Left ventricle myocardium inferior (tissue), 1 donor: Measurements from ENCODE around the gene FBXO17. TPM values are rescaled to one million over a fixed set of nuclear protein-coding genes. Genes with fewer than 3 reads are reported as not detected.

ENCODE experiments used
- DNase-seq: peaks from one replicate; pipeline ENCODE4 v3.0.0-alpha.2; 2020
- H3K27ac ChIP-seq: fragments of 200-600 bp; replicated peaks from 2 replicates; pipeline ENCODE4 v1.8.0; 2021
- H3K27me3 ChIP-seq: fragments of 200-600 bp; 2 replicates; pipeline ENCODE4 v1.8.0; 2021; ENCODE audit warnings: low read depth
- H3K36me3 ChIP-seq: fragments of 200-600 bp; 2 replicates; pipeline ENCODE4 v1.8.0; 2021
- H3K4me1 ChIP-seq: fragments of 200-600 bp; 2 replicates; pipeline ENCODE4 v1.8.0; 2021
- H3K4me3 ChIP-seq: fragments of 200-600 bp; 2 replicates; pipeline ENCODE4 v1.8.0; 2021; ENCODE audit warnings: mild to moderate bottlenecking, moderate library complexity
- H3K9me3 ChIP-seq: fragments of 200-600 bp; replicated peaks from 2 replicates; pipeline ENCODE4 v1.8.0; 2021
- CTCF ChIP-seq: fragments of 200-600 bp; IDR thresholded peaks from 2 replicates; pipeline ENCODE4 v1.8.0; 2021; ENCODE audit warnings: antibody characterized with exemption, mild to moderate bottlenecking, borderline replicate concordance
- intact Hi-C: fragments of 100-400 bp; cut with micrococcal nuclease; formaldehyde crosslinking; loops from one replicate; pipeline ENCODE4 v1.11.0; 2022
- total RNA-seq: library from RNA; stranded (reverse); fragmentation: NEBNext Ultra II Directional; extraction: Animal tissue kit (Norgen Biotek cat#: 25700); gene quantifications from one replicate; pipeline ENCODE4 v1.2.1, GENCODE V29; 2021
- donor health status: DM: no; HTN: yes; CAD: no; lungs with severe emphysema.

The FBXO17 gene
- total RNA-seq, 1 donor from 2014 or later: 3.0 TPM

GRCh38 chr19:38893341-38893771, 82.2 kb downstream of the FBXO17 start:
- no peak overlapping the region for H3K4me3 ChIP-seq
- H3K27me3 ChIP-seq: no peaks in the 10 kb centered on the region
- H3K9me3 ChIP-seq: no peaks in the 10 kb centered on the region
- H3K4me1 ChIP-seq: peaks cover 54% of the 10 kb centered on the region
- DNase-seq: no peak
- H3K36me3 ChIP-seq: peaks cover 33% of the 10 kb centered on the region
- intact Hi-C loops: no loop called here
- TF ChIP-seq CTCF: no peak
- H3K27ac ChIP-seq: peak overlapping the region; percentile 36

DNA sequence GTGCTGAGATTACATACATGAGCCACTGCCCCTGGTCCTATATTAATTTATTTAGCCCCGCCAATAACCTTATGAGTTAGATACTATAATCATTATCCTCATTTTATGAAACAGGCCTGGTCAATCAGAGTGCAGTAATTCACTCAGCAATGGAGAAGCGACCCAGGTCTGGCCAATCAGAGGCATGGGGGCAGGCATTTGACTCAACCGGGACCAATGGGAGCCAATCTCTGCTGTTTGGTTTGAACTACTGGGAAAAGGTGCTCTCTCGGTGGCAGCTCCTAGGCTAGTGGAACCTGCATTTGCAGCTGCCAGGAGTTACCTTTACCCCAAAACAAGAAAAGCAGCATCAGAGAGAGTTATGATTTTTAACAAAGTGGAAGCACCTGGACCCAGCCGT, 82.7 kb downstream of the FBXO17 start:
- peak overlapping the region; percentile 36 for H3K27ac ChIP-seq
- no peak overlapping the region for H3K4me3 ChIP-seq
- peaks cover 49% of the 10 kb centered on the region for H3K4me1 ChIP-seq
- intact Hi-C loops: no loop called here
- H3K36me3 ChIP-seq: peaks cover 38% of the 10 kb centered on the region
- no peaks in the 10 kb centered on the region for H3K27me3 ChIP-seq
- H3K9me3 ChIP-seq: no peaks in the 10 kb centered on the region
- TF ChIP-seq CTCF: no peak
- no peak for DNase-seq

DNA sequence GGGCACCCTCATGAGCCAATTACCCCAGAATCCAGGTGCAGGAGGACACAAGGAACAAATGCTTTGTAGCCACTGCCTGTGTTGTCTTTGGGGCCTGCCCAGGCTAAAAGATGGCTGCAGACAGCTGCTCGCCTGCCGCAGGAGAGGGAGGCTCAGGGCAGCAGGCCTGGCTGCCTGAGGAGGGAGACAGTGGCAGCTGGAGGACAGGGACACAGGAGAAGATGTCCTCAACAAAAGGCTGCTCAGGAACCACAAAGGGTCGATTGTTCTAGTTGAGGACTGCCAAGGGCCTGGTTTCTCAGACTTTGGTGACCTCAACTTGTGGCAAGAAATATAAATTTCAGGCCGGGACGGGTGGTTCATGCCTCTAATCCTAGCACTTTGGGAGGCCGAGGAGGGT, 83.8 kb downstream of the FBXO17 start:
- Histone ChIP-seq H3K4me1 (peaks cover 43% of the 10 kb centered on the region), H3K27me3 (no peaks in the 10 kb centered on the region), H3K27ac (peak overlapping the region; percentile 65), H3K9me3 (no peaks in the 10 kb centered on the region), H3K36me3 (peaks cover 43% of the 10 kb centered on the region), H3K4me3 (no peak overlapping the region)
- DNase-seq: no peak
- no peak for TF ChIP-seq CTCF
- intact Hi-C loops: no loop called here

Other genes with a start within 250 kb of the FBXO17 start
- gene CAPN12, start 231.3 kb downstream of the FBXO17 start, total RNA-seq: 0.22 TPM
- not detected for gene LGALS7, start 202.2 kb downstream of the FBXO17 start, total RNA-seq
- not detected for gene LGALS7B, start 186.5 kb downstream of the FBXO17 start, total RNA-seq
- 0.82 TPM for gene LGALS4, start 162.8 kb downstream of the FBXO17 start, total RNA-seq
- 947 TPM for gene ECH1, start 143.9 kb downstream of the FBXO17 start, total RNA-seq
- 140 TPM for gene HNRNPL, start 125.8 kb downstream of the FBXO17 start, total RNA-seq
- gene RINL, start 97.5 kb downstream of the FBXO17 start, total RNA-seq: 3.7 TPM
- gene SIRT2, start 76.1 kb downstream of the FBXO17 start, total RNA-seq: 99.0 TPM
- gene NFKBIB, start 75.8 kb downstream of the FBXO17 start, total RNA-seq: 18.4 TPM
- not detected for gene CCER2, start 63.6 kb downstream of the FBXO17 start, total RNA-seq
- 13.6 TPM for gene SARS2, start 45.0 kb downstream of the FBXO17 start, total RNA-seq
- gene MRPS12, start 44.8 kb downstream of the FBXO17 start, total RNA-seq: 67.6 TPM
- 20.9 TPM for gene FBXO27, start 56.8 kb upstream of the FBXO17 start, total RNA-seq
- not detected for gene ACP7, start 108.6 kb upstream of the FBXO17 start, total RNA-seq
- gene PAK4, start 150.0 kb upstream of the FBXO17 start, total RNA-seq: 17.0 TPM
- gene NCCRP1, start 221.2 kb upstream of the FBXO17 start, total RNA-seq: not detected
- not detected for gene SYCN, start 228.5 kb upstream of the FBXO17 start, total RNA-seq